CD8-positive, alpha-beta memory T cell (primary cell): Measurements from ENCODE around the gene SLC25A24. TPM values are rescaled to one million over a fixed set of nuclear protein-coding genes. Genes with fewer than 3 reads are reported as not detected.
"Not testable (repeated sequence)": the region's sequence is repeated elsewhere in the genome, so short reads cannot be mapped to it uniquely, and the experiment has no call there.

Experiments used
- CTCF ChIA-PET: fragments of 350-600 bp; sonication (Branson Sonifier 250); formaldehyde crosslinking; loops from one replicate; lab custom pipeline; 2021; ENCODE audit warnings: antibody characterized with exemption; lab: Charles Lee
- POLR2A ChIA-PET: fragments of 350-600 bp; sonication (Branson Sonifier 250); formaldehyde crosslinking; loops from one replicate; lab custom pipeline; 2021; ENCODE audit warnings: antibody characterized with exemption; lab: Charles Lee
- DNase-seq, 5 donors: peaks; one replicate each; pipeline versions ENCODE4 v3.0.0 to v3.0.0-alpha.2; 2020 to 2022; ENCODE audit warnings: mixed read lengths in 1 of 5
- H3K27ac ChIP-seq: one replicate; pipeline ENCODE4 v1.7.0; 2013; ENCODE audit warnings: low read depth, mild to moderate bottlenecking, low read length, moderate library complexity
- H3K27me3 ChIP-seq: 2 replicates; pipeline ENCODE4 v1.7.0; 2013; ENCODE audit warnings: low read length, mild to moderate bottlenecking; ENCODE audit not compliant: insufficient read depth, poor library complexity, severe bottlenecking
- H3K36me3 ChIP-seq: 2 replicates; pipeline ENCODE4 v1.7.0; 2013; ENCODE audit warnings: mild to moderate bottlenecking, low read length, moderate library complexity; ENCODE audit not compliant: insufficient read depth
- H3K4me1 ChIP-seq: 2 replicates; pipeline ENCODE4 v1.7.0; 2013; ENCODE audit warnings: mild to moderate bottlenecking, low read length, moderate library complexity; ENCODE audit not compliant: insufficient read depth
- H3K4me3 ChIP-seq: 2 replicates; pipeline ENCODE4 v1.7.0; 2013; ENCODE audit warnings: mild to moderate bottlenecking, low read length
- H3K9me3 ChIP-seq: 2 replicates; pipeline ENCODE4 v1.7.0; 2013; ENCODE audit warnings: mild to moderate bottlenecking, low read length
- H3K27ac Mint-ChIP-seq, 8 donors: one replicate each; pipeline ENCODE4 v1.8.0; 2020 to 2021; ENCODE audit warnings: mixed read lengths in 8 of 8, mild to moderate bottlenecking in 6 of 8, inconsistent platforms in 3 of 8, moderate library complexity in 3 of 8
- H3K27me3 Mint-ChIP-seq, 2 donors: one replicate each; pipeline ENCODE4 v1.8.0; 2020 to 2021; ENCODE audit warnings: mixed read lengths in 2 of 2, mild to moderate bottlenecking in 1 of 2, moderate library complexity in 1 of 2
- H3K36me3 Mint-ChIP-seq, 3 donors: one replicate each; pipeline ENCODE4 v1.8.0; 2020 to 2021; ENCODE audit warnings: mixed read lengths in 3 of 3, inconsistent platforms in 1 of 3, mild to moderate bottlenecking in 1 of 3
- H3K4me1 Mint-ChIP-seq, 3 donors: one replicate each; pipeline ENCODE4 v1.8.0; 2020 to 2021; ENCODE audit warnings: mixed read lengths in 3 of 3, inconsistent platforms in 1 of 3, mild to moderate bottlenecking in 1 of 3
- H3K4me3 Mint-ChIP-seq, 7 donors: one replicate each; pipeline ENCODE4 v1.8.0; 2020 to 2021; ENCODE audit warnings: mixed read lengths in 7 of 7, mild to moderate bottlenecking in 6 of 7, moderate library complexity in 4 of 7, inconsistent platforms in 2 of 7
- H3K9me3 Mint-ChIP-seq, 5 donors: one replicate each; pipeline ENCODE4 v1.8.0; 2020 to 2022; ENCODE audit warnings: mixed read lengths in 5 of 5, mild to moderate bottlenecking in 3 of 5, moderate library complexity in 2 of 5, inconsistent platforms in 1 of 5
- polyA plus RNA-seq: library from polyadenylated mRNA; unstranded; fragments of 300-500 nt; fragmentation: Illumina TruSeq; gene quantifications from one replicate; pipeline ENCODE4 v1.2.3, GENCODE V29; 2021
- total RNA-seq, 2 experiments: library from RNA; stranded (reverse); gene quantifications; one replicate each; pipeline ENCODE4 v1.2.3, GENCODE V29; 2021

Gene SLC25A24
- total RNA-seq (10 to 100 TPM; 24.7 to 25.0 TPM), polyA plus RNA-seq (17.4 TPM)

DNA sequence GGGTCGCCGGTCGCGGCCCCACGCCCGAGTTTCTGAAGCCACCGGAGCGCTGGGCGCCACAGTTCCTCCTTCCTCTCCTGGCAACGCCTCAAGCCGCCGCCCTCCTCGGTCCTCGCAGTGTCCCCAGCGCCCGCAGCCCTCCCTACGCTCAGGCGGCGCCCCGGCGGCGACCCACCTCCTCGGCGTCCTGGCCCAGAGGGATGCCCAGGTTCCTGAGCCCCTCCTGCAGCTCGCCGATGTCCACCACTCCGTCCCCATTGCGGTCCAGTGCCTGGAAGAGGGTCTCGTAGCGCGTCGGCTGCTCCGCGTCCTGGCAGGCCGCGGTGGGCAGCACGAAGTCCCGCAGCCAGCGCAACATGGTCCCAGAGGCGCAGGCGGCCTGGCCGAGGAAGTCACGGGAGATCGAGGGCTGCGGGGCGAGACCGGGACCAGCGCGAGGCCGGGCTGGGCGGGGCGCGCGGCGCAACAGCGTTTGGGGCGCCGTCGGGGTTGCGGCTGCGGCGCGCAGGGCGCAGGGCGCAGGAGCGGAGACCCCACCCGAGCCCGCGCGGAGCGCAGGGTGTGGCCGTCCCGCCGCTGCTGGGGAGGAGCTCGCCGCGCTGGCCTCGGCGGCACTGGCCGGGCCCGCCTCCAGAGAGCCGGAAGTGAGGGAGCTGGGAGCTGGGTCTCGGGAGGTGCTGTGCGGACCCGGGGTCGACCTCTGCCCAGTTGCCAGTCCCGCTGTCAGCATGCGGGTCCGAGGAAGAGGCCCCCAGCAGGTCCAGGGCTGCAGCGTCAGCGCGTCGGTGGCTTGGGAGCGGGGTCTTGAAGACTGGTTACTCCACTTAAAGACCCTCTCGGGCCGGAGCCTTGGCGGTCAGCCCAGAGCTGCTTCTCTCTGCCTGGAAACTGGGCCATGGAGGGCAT lies at the start of gene SLC25A24:
Gene SLC25A24 (minus strand): TSS at position 563 of the 906 bp plus-strand sequence. CDS start 205 bp downstream, at position 358.
- Histone ChIP-seq H3K4me1 (peaks cover 15% of the 10 kb centered on the region), H3K4me3 (peak within 1 kb of the TSS; percentile 82), H3K27me3 (no peaks in the 10 kb centered on the region), H3K27ac (peak within 1 kb of the TSS; percentile 68), H3K9me3 (no peaks in the 10 kb centered on the region), H3K36me3 (no peaks in the 10 kb centered on the region)
- Mint-ChIP-seq H3K27ac (peak within 1 kb of the TSS; percentile 75 to 91 (median 87)), H3K27me3 (no peaks in the 10 kb centered on the region), H3K36me3 (peaks cover 3 to 21% (median 3%) of the 10 kb centered on the region in 3 donors), H3K4me3 (peak within 1 kb of the TSS; percentile 89 to 93 (median 91)), H3K4me1 (peaks cover 32 to 49% (median 44%) of the 10 kb centered on the region in 3 donors), H3K9me3 (no peaks in the 10 kb centered on the region)
- CTCF ChIA-PET: interaction anchor here (0.7 to 1.5 kb wide), 8 partner anchors 8 to 916 kb away, joined by 3 to 7 read pairs (median 3); partner anchors contain the start of gene EEIG2
- DNase-seq: peak; percentile 62 to 80 (median 70)
- POLR2A ChIA-PET: interaction anchor here (0.9 to 1.6 kb wide), 5 partner anchors 360 to 756 kb away, joined by 3 to 9 read pairs (median 5); partner anchors contain the start of genes EEIG2, HENMT1 and PRPF38B

DNA sequence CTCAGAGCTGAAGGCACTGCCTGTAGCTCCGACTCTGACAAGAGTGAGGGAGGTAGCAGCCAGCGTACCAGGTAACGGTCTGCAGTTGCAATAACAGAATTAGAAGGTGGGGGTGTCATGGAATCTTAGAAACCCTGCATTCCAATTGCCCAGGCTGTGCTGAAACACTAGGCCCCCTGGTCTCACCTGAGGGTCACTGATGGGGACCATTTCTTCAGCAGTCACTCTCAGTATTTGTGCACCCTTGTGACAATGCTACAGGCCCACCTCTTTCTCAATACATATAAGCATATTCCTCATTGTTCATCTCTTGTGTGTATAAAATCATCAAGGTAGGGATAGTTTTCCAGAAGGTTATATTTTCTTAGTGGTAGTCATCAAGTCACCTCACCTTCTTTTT lies 43.8 kb upstream of the SLC25A24 start, which contains the start of gene NBPF4:
Gene NBPF4 (minus strand): TSS at position 101 of the 400 bp plus-strand sequence. CDS start 315 bp downstream, outside the sequence.
- CTCF ChIA-PET, H3K4me3 Mint-ChIP-seq, H3K4me1 ChIP-seq, DNase-seq, H3K36me3 Mint-ChIP-seq, H3K36me3 ChIP-seq, H3K27ac Mint-ChIP-seq, H3K4me1 Mint-ChIP-seq, H3K4me3 ChIP-seq, H3K9me3 ChIP-seq, H3K27me3 Mint-ChIP-seq, H3K9me3 Mint-ChIP-seq, H3K27ac ChIP-seq, H3K27me3 ChIP-seq, POLR2A ChIA-PET: not testable (repeated sequence)

DNA sequence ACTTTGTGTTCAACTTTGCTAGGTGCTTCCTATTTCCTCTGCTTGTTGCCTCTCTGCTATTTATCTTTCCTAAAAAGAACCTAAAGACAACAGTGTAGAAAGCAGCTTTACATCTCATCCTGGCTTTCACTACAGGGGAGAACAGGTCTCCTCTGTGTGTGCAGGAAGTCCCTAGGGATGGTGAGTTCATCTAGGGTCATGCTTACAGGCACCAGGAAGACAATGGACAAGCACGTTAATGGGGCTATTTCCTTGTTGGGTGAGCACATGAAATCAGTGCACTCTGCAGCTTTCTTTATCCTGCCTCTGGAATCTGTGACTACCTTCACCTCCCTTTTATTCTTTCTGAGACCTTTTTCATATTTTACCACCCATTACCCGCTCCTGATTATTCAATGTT lies 39.3 kb upstream of the SLC25A24 start:
- POLR2A ChIA-PET, H3K9me3 ChIP-seq, H3K27ac ChIP-seq: not testable (repeated sequence)

DNA sequence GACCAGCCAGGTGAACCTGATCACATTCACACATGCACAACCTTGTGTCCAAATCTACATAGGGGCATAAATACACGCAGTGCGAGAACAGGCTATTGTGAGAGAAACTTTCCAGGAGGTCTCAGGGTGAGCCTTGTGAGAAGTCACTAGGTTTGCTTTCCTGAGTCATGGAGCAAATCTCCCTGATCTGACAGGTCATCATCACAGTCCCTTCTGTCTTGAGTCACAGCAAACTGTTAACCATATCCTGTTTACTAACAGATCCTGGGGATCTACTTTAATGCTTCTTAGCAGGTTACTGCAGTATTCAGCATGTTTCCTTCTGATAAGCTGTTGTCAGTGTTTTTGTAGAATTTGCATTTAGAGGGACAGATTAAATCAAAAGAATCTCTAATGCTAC lies 35.2 kb upstream of the SLC25A24 start:
- H3K9me3 ChIP-seq, H3K36me3 Mint-ChIP-seq, H3K4me3 Mint-ChIP-seq, POLR2A ChIA-PET, H3K4me3 ChIP-seq, H3K27ac Mint-ChIP-seq, DNase-seq, H3K27me3 ChIP-seq, H3K9me3 Mint-ChIP-seq, H3K27ac ChIP-seq, H3K27me3 Mint-ChIP-seq, H3K36me3 ChIP-seq, H3K4me1 ChIP-seq, H3K4me1 Mint-ChIP-seq, CTCF ChIA-PET: not testable (repeated sequence)

More for the DNA sequence above, 39.3 kb upstream of the SLC25A24 start:
- DNase-seq, H3K4me3 ChIP-seq, H3K27me3 ChIP-seq, CTCF ChIA-PET, H3K27me3 Mint-ChIP-seq, H3K4me1 ChIP-seq, H3K4me1 Mint-ChIP-seq, H3K4me3 Mint-ChIP-seq, H3K9me3 Mint-ChIP-seq, H3K36me3 Mint-ChIP-seq, H3K36me3 ChIP-seq, H3K27ac Mint-ChIP-seq: not testable (repeated sequence)

DNA sequence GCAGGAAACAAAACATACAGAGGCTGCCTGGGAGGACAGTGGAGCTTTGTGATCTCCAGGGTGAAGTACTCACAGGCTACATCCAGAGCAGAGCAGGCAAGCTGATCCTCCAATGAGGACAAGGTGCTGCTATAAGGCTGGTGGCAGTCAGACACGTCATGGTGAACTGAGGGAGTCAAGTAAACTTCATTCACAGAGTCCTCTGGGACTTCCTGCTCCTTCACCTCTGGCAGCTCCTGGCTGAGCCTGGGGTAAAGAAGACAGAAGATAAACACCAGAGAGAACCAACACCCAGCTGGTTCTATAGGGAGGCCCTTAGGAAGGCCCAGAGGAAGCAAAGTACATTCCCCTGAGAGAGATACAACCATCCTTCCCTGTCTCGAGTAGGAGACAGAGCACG lies 32.0 kb upstream of the SLC25A24 start:
- DNase-seq, H3K27ac ChIP-seq, CTCF ChIA-PET, H3K4me3 ChIP-seq, H3K4me3 Mint-ChIP-seq, H3K4me1 Mint-ChIP-seq, H3K9me3 ChIP-seq, H3K27ac Mint-ChIP-seq, H3K4me1 ChIP-seq, H3K27me3 Mint-ChIP-seq, H3K9me3 Mint-ChIP-seq, POLR2A ChIA-PET, H3K27me3 ChIP-seq, H3K36me3 Mint-ChIP-seq, H3K36me3 ChIP-seq: not testable (repeated sequence)

DNA sequence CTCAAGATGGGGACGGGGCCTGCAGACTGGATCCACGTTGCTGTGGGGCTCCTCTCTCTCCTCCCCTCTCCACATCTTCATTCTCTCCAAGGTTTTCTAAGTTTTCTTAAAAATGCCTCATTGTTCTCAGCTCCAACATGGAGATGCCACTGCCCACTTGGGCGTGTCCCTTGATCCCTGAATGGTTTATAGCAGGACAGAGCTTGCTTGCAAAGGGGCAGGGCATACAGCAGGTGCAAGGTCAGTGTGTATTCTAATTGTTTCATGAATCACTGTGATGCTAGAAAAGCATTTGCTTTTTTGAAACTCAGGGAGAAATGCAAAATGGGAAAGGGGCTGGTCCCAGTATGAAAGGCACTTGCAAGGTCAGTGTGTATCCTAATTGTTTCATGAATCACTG lies 29.8 kb upstream of the SLC25A24 start:
- H3K27ac ChIP-seq, H3K27ac Mint-ChIP-seq, H3K4me3 Mint-ChIP-seq, DNase-seq, H3K4me1 Mint-ChIP-seq, H3K27me3 Mint-ChIP-seq, H3K9me3 Mint-ChIP-seq, H3K36me3 ChIP-seq, H3K27me3 ChIP-seq, H3K4me3 ChIP-seq, H3K36me3 Mint-ChIP-seq, CTCF ChIA-PET, H3K9me3 ChIP-seq, POLR2A ChIA-PET, H3K4me1 ChIP-seq: not testable (repeated sequence)

DNA sequence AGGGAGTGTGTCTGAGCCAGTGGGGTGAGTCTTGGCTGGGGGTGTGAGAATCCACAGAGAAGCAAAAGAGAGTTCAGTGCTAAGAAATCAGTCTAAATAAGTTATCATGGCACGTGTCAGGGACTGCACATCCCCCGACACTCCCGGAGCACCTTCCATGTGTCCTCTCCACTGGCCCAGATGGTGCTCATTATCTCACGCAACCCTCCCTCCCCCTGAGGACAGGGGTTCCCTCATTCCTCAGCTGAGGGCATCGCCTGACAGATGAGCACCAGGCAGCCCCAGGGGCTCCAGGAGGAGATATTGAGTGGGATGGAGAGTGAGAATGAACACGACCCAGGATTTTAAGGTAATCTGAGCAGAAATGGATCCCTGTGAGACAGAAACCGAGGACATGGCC lies 27.6 kb upstream of the SLC25A24 start:
- H3K27me3 Mint-ChIP-seq, H3K4me1 ChIP-seq, H3K9me3 Mint-ChIP-seq, DNase-seq, H3K27me3 ChIP-seq, POLR2A ChIA-PET, H3K36me3 ChIP-seq, H3K9me3 ChIP-seq, H3K4me3 ChIP-seq, H3K27ac Mint-ChIP-seq, H3K4me3 Mint-ChIP-seq, H3K36me3 Mint-ChIP-seq, H3K4me1 Mint-ChIP-seq, H3K27ac ChIP-seq, CTCF ChIA-PET: not testable (repeated sequence)

DNA sequence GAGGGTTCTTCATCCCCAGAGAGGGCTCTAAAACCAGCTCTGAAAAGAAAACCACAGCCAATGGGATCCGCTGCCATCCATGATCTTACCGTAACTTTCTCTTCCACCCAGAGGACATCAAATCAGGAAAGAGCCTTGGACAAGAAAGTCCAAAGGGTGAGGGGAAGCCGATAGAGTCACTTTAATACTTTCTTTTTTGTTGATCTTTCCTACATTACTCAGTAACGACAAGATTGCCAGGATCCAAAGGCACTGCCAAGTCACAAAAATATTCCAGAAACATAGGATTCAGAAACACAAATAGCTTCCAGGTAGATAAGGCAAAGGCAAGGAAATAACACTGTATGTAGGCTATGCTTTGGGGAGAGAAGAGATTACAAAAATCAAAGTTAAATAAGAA lies 26.7 kb upstream of the SLC25A24 start:
- H3K27me3 ChIP-seq, H3K4me3 Mint-ChIP-seq, H3K27ac ChIP-seq, H3K36me3 ChIP-seq, H3K36me3 Mint-ChIP-seq, POLR2A ChIA-PET, H3K4me3 ChIP-seq, H3K9me3 ChIP-seq, H3K9me3 Mint-ChIP-seq, H3K4me1 ChIP-seq, CTCF ChIA-PET, H3K27me3 Mint-ChIP-seq, DNase-seq, H3K4me1 Mint-ChIP-seq, H3K27ac Mint-ChIP-seq: not testable (repeated sequence)
